Measurements from ENCODE around the gene TBX1. TPM values are rescaled to one million over a fixed set of nuclear protein-coding genes. Genes with fewer than 3 reads are reported as not detected.

Gene TBX1
- total RNA-seq, 1 experiment from 2014 or later, result 5.3 TPM

GRCh38 chr22:19734837-19735382 is 25.7 kb upstream of the TBX1 start:
- intact Hi-C loops (cut with micrococcal nuclease; ENCODE audit: unreplicated experiment), result no loop called here
- no TSS peak for BruUV-seq (replicated peaks)
- H3K27ac Mint-ChIP-seq (ENCODE audit: unreplicated experiment), result no peak overlapping the region

GRCh38 chr22:19735665-19736510 is 24.7 kb upstream of the TBX1 start:
- Histone ChIP-seq H3K4me3 (ENCODE audit: low read depth, low read length) (no peak overlapping the region), H3K4me1 (peaks cover 8% of the 10 kb centered on the region; the same call in 1 of the 2 replicates), H3K27me3 (replicated peaks; ENCODE audit: control insufficient read depth, insufficient read depth, low read length) (no peaks in the 10 kb centered on the region), H3K36me3 (ENCODE audit: control insufficient read depth, insufficient read depth, low read length) (no peaks in the 10 kb centered on the region), H3K9me3 (no peaks in the 10 kb centered on the region)
- no peak overlapping the region for H3K4me3 Mint-ChIP-seq (ENCODE audit: unreplicated experiment)
- intact Hi-C loops (cut with micrococcal nuclease; ENCODE audit: unreplicated experiment), result no loop called here
- H3K27me3 Mint-ChIP-seq (ENCODE audit: insufficient read depth, unreplicated experiment), result no peaks in the 10 kb centered on the region
- H3K9me3 Mint-ChIP-seq (ENCODE audit: unreplicated experiment), result no peaks in the 10 kb centered on the region
- no peaks in the 10 kb centered on the region for H3K36me3 Mint-ChIP-seq (ENCODE audit: insufficient read depth, unreplicated experiment)
- CTCF ChIA-PET, result no interaction called here
- POLR2A ChIA-PET, result no interaction called here
- no peak for TF ChIP-seq CTCF (IDR thresholded peaks at IDR 0.05; ENCODE audit: insufficient read depth in 1 of 2, low read depth in 1 of 2, low read length in 1 of 2, severe bottlenecking in 1 of 2, unreplicated experiment in 1 of 2)
- H3K4me1 Mint-ChIP-seq (ENCODE audit: low read depth, unreplicated experiment), result no peaks in the 10 kb centered on the region
- no TSS peak for BruUV-seq (replicated peaks)
- no peak for DNase-seq
- H3K27ac Mint-ChIP-seq (ENCODE audit: unreplicated experiment), result no peak overlapping the region

More at GRCh38 chr22:19734837-19735382, 25.7 kb upstream of the TBX1 start:
- ChIA-PET CTCF (no interaction called here), POLR2A (no interaction called here)
- Mint-ChIP-seq H3K9me3 (ENCODE audit: unreplicated experiment) (no peaks in the 10 kb centered on the region), H3K4me3 (ENCODE audit: unreplicated experiment) (no peak overlapping the region), H3K4me1 (ENCODE audit: low read depth, unreplicated experiment) (no peaks in the 10 kb centered on the region), H3K27me3 (ENCODE audit: insufficient read depth, unreplicated experiment) (no peaks in the 10 kb centered on the region), H3K36me3 (ENCODE audit: insufficient read depth, unreplicated experiment) (no peaks in the 10 kb centered on the region)
- no peak for TF ChIP-seq CTCF (IDR thresholded peaks at IDR 0.05; ENCODE audit: insufficient read depth in 1 of 2, low read depth in 1 of 2, low read length in 1 of 2, severe bottlenecking in 1 of 2, unreplicated experiment in 1 of 2)
- Histone ChIP-seq H3K9me3 (no peaks in the 10 kb centered on the region), H3K36me3 (ENCODE audit: control insufficient read depth, insufficient read depth, low read length) (no peaks in the 10 kb centered on the region), H3K27me3 (replicated peaks; ENCODE audit: control insufficient read depth, insufficient read depth, low read length) (no peaks in the 10 kb centered on the region), H3K4me1 (peaks cover 17% of the 10 kb centered on the region), H3K4me3 (ENCODE audit: low read depth, low read length) (no peak overlapping the region)
- DNase-seq, result no peak

- no peaks in the 10 kb centered on the region for H3K9me3 Mint-ChIP-seq (ENCODE audit: unreplicated experiment)
- Histone ChIP-seq H3K36me3 (ENCODE audit: control insufficient read depth, insufficient read depth, low read length) (no peaks in the 10 kb centered on the region), H3K4me3 (ENCODE audit: low read depth, low read length) (no peak overlapping the region), H3K4me1 (peaks cover 4% of the 10 kb centered on the region; the same call in 1 of the 2 replicates), H3K27me3 (replicated peaks; ENCODE audit: control insufficient read depth, insufficient read depth, low read length) (no peaks in the 10 kb centered on the region), H3K9me3 (no peaks in the 10 kb centered on the region)
- no TSS peak for BruUV-seq (replicated peaks)
- ChIA-PET POLR2A (no interaction called here), CTCF (no interaction called here)
- TF ChIP-seq CTCF (IDR thresholded peaks at IDR 0.05; ENCODE audit: insufficient read depth in 1 of 2, low read depth in 1 of 2, low read length in 1 of 2, severe bottlenecking in 1 of 2, unreplicated experiment in 1 of 2), result no peak
- no peak overlapping the region for H3K4me3 Mint-ChIP-seq (ENCODE audit: unreplicated experiment)
- H3K27me3 Mint-ChIP-seq (ENCODE audit: insufficient read depth, unreplicated experiment), result no peaks in the 10 kb centered on the region
- no peak overlapping the region for H3K27ac Mint-ChIP-seq (ENCODE audit: unreplicated experiment)
- intact Hi-C loops (cut with micrococcal nuclease; ENCODE audit: unreplicated experiment), result no loop called here
- DNase-seq, result no peak
- H3K4me1 Mint-ChIP-seq (ENCODE audit: low read depth, unreplicated experiment), result no peaks in the 10 kb centered on the region
- H3K36me3 Mint-ChIP-seq (ENCODE audit: insufficient read depth, unreplicated experiment), result no peaks in the 10 kb centered on the region
Measured at GRCh38 chr22:19737846-19738663, 22.5 kb upstream of the TBX1 start.

Measured in Caco-2 (cell line).